Measurements from ENCODE around the gene NES. TPM values are rescaled to one million over a fixed set of nuclear protein-coding genes. Genes with fewer than 3 reads are reported as not detected.

Gene NES
- total RNA-seq, 2 experiments from 2014 or later = not detected

DNA sequence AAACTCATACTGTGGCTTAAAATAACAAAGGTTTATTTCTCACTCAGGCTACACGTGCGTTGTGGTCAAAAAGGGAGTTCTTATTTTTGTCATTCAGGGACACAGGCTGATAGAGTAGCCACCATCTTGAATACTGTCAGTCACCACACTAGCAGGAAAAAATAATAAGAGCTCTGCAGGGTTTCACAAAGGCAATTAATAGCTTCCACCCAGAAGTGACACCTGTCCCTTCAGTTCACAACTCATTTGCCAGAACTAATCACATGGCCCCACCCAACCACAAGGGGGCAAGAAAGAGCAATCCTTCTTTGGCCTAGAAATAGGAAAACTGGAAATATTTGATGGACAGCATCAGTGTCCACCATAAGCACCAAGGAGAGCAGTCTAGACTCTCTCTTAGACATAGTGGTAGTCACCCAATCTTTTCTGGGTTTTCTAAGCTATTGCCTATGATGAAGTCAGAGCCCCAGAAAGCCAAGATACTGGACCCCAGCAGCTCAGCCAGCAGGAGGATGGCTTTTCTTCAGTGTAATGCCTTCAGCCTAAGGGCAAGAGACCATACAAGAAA is 49.8 kb downstream of the NES start:
- Mint-ChIP-seq H3K4me3 (no peak overlapping the region), H3K36me3 (ENCODE audit: low read depth) (no peaks in the 10 kb centered on the region), H3K27me3 (peaks cover 68% of the 10 kb centered on the region), H3K4me1 (peaks cover 12% of the 10 kb centered on the region), H3K9me3 (no peaks in the 10 kb centered on the region), H3K27ac (no peak overlapping the region)
- POLR2A ChIA-PET = no interaction called here
- peak; percentile 54 for DNase-seq
- CTCF ChIA-PET = interaction anchor here (0.7 to 3.3 kb wide), 18 partner anchors 9 to 213 kb away, joined by 3 to 30 read pairs (median 3); partner anchors contain the start of gene NES

- H3K9me3 Mint-ChIP-seq = no peaks in the 10 kb centered on the region
- H3K4me1 Mint-ChIP-seq = peaks cover 12% of the 10 kb centered on the region
- ChIA-PET POLR2A (no interaction called here), CTCF (interaction anchor here (0.8 to 3.8 kb wide), 6 partner anchors 17 to 100 kb away, joined by 3 to 30 read pairs (median 12); partner anchors contain the start of gene NES)
- DNase-seq = no peak
- H3K27ac Mint-ChIP-seq = peak overlapping the region; percentile 21
- peak overlapping the region; percentile 55 for H3K4me3 Mint-ChIP-seq
- no peaks in the 10 kb centered on the region for H3K36me3 Mint-ChIP-seq (ENCODE audit: low read depth)
- peaks cover 68% of the 10 kb centered on the region for H3K27me3 Mint-ChIP-seq
Observed at GRCh38 chr1:156626079-156626438, 51.1 kb downstream of the NES start.

DNA sequence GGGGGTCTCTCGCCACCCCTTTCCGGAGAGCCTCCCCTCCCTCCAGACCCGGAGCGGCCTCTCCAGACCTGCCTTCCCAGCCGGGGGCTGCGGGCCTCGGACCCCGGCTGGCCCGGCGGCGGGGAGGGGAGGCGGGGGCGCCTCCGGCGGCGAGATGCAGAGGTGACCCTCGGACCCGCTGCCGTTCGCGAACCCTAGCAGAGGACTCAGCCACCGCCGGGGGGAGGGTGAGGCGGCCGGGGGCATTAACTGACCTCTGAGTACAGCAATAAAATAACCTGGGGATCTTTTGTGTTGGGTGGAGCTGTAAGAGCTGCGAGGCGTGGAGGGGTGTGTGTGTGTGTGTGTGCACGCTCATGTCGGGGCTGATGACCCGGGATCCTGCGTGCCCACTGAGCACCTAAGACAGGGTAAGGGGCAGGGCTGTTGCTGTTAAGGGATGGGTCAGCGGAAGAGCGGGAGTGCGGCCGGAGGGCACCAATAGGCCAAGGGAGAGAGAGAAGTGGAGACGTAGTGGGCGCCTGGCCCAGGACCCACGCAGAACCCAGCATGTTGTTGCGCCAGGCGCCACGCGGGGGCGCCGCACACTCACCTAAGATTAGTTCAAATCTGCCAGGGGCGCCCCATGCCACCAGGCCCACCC is 51.6 kb downstream of the NES start:
- ChIA-PET CTCF (interaction anchor here (0.8 to 3.8 kb wide), 10 partner anchors 13 to 117 kb away, joined by 3 to 21 read pairs (median 6); partner anchors contain the start of genes BCAN and NES), POLR2A (no interaction called here)
- peaks cover 66% of the 10 kb centered on the region for H3K27me3 Mint-ChIP-seq

GRCh38 chr1:156624814-156625435 is 52.3 kb downstream of the NES start:
- H3K36me3 Mint-ChIP-seq (ENCODE audit: low read depth) = no peaks in the 10 kb centered on the region
- H3K4me1 Mint-ChIP-seq = peaks cover 12% of the 10 kb centered on the region
- H3K9me3 Mint-ChIP-seq = no peaks in the 10 kb centered on the region
- POLR2A ChIA-PET = no interaction called here
- CTCF ChIA-PET = interaction anchor here (0.8 to 3.8 kb wide), 25 partner anchors 10 to 254 kb away, joined by 3 to 21 read pairs (median 5); partner anchors contain the start of genes BCAN and NES
- peaks cover 68% of the 10 kb centered on the region for H3K27me3 Mint-ChIP-seq
- no peak for DNase-seq
- H3K4me3 Mint-ChIP-seq = no peak overlapping the region
- H3K27ac Mint-ChIP-seq = no peak overlapping the region

More for the DNA sequence above, 51.6 kb downstream of the NES start:
- H3K4me3 Mint-ChIP-seq = peak overlapping the region; percentile 55
- no peaks in the 10 kb centered on the region for H3K9me3 Mint-ChIP-seq
- no peaks in the 10 kb centered on the region for H3K36me3 Mint-ChIP-seq (ENCODE audit: low read depth)
- peak overlapping the region; percentile 21 for H3K27ac Mint-ChIP-seq
- H3K4me1 Mint-ChIP-seq = peaks cover 12% of the 10 kb centered on the region
- peak; percentile 71 for DNase-seq

GRCh38 chr1:156623946-156624813 is 53.0 kb downstream of the NES start:
- CTCF ChIA-PET = interaction anchor here (0.5 to 3.8 kb wide), 27 partner anchors 9 to 254 kb away, joined by 3 to 21 read pairs (median 5); partner anchors contain the start of genes BCAN and NES
- Mint-ChIP-seq H3K27me3 (peaks cover 68% of the 10 kb centered on the region), H3K36me3 (ENCODE audit: low read depth) (no peaks in the 10 kb centered on the region), H3K4me1 (peaks cover 12% of the 10 kb centered on the region), H3K27ac (no peak overlapping the region), H3K9me3 (no peaks in the 10 kb centered on the region), H3K4me3 (no peak overlapping the region)
- DNase-seq = peak; percentile 24
- POLR2A ChIA-PET = no interaction called here

- Mint-ChIP-seq H3K27me3 (peaks cover 72% of the 10 kb centered on the region), H3K36me3 (ENCODE audit: low read depth) (no peaks in the 10 kb centered on the region), H3K4me1 (peaks cover 12% of the 10 kb centered on the region), H3K27ac (no peak overlapping the region), H3K4me3 (no peak overlapping the region), H3K9me3 (no peaks in the 10 kb centered on the region)
- DNase-seq = no peak
- CTCF ChIA-PET = interaction anchor here (0.5 to 3.8 kb wide), 5 partner anchors 10 to 188 kb away, joined by 3 to 21 read pairs (median 6); partner anchors contain the start of gene NES
- POLR2A ChIA-PET = no interaction called here
Observed at GRCh38 chr1:156622581-156623297, 54.5 kb downstream of the NES start.

DNA sequence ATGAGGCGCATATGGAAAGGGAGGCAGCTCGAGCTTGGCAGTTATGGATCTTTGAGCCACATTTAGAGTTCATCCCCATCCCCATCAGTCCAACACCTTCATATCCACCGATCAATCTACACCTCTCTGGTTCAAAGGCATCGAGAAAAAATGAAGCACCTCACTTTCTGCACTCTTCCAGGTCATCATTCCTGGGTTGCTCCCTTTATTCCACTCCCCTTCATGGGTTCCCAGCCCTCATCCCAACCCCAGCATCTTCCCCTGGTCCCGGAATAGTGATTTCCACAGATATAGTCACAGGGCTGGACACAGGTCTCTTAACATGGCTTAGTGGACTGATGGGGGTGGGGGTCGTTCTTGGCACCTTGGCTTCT is 57.6 kb downstream of the NES start:
- no peak overlapping the region for H3K4me3 Mint-ChIP-seq
- peaks cover 74% of the 10 kb centered on the region for H3K27me3 Mint-ChIP-seq
- peaks cover 3% of the 10 kb centered on the region for H3K4me1 Mint-ChIP-seq
- H3K27ac Mint-ChIP-seq = no peak overlapping the region
- POLR2A ChIA-PET = no interaction called here
- H3K36me3 Mint-ChIP-seq (ENCODE audit: low read depth) = no peaks in the 10 kb centered on the region
- DNase-seq = no peak
- CTCF ChIA-PET = interaction anchor here (0.6 to 2.6 kb wide), 7 partner anchors 9 to 252 kb away, joined by 3 to 10 read pairs (median 4); partner anchors contain the start of gene CRABP2
- H3K9me3 Mint-ChIP-seq = no peaks in the 10 kb centered on the region

DNA sequence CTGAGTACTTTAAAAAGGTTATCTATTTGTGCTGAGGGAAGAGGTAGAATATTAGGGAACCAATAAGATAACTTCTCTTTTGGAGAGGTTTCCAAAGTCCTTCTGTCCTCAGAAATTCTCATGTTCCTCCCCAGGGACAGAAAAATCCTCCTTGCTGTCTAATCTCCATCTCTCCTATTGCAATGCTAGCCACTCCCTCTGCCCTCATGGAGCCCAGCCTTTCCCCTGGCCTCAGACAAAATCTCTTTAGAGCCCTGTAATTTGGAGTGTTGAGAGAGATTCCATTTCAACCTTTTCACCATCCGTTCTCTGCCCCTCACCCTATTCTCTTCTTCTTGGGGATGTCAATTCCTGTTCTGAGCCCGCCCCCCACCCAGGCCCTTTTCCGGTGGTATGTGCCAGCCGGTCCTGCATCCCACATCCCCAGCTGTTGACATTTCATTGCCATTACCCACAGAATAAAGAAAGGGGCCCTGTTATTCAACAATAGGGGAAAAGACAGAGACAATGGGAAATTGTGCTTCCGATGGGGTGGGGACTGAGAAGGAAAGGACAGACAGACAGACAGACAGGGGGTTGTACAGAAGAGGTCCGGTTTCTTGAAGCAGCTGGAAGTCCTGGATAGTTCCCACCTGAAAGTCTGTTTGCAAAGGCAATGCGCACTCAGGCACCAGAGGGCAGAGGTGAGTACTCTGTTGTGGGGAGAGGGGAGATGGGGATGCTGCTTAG is 58.2 kb downstream of the NES start, which contains the start of gene HAPLN2:
Gene HAPLN2 (plus strand): TSS at position 563 of the 729 bp plus-strand sequence. CDS start 4,076 bp downstream, outside the sequence.
- POLR2A ChIA-PET = no interaction called here
- peaks cover 71% of the 10 kb centered on the region for H3K27me3 Mint-ChIP-seq

More for the DNA sequence above, 58.2 kb downstream of the NES start, which contains the start of gene HAPLN2:
- CTCF ChIA-PET = interaction anchor here (0.6 to 2.6 kb wide), 8 partner anchors 8 to 252 kb away, joined by 3 to 10 read pairs (median 4); no protein-coding TSS in a partner anchor
- no peak within 1 kb of the TSS for H3K4me3 Mint-ChIP-seq
- no peak within 1 kb of the TSS for H3K27ac Mint-ChIP-seq
- no peaks in the 10 kb centered on the region for H3K36me3 Mint-ChIP-seq (ENCODE audit: low read depth)
- H3K4me1 Mint-ChIP-seq = peaks cover under 1% of the 10 kb centered on the region
- peak; percentile 34 for DNase-seq
- no peaks in the 10 kb centered on the region for H3K9me3 Mint-ChIP-seq

Other genes with a start within 250 kb of the NES start
- 10 to 100 TPM; 34.0 to 39.4 TPM for gene MEF2D, start 176.6 kb downstream of the NES start, total RNA-seq
- 10 to 100 TPM; 25.2 to 25.5 TPM for gene IQGAP3, start 104.8 kb downstream of the NES start, total RNA-seq
- gene TTC24, start 97.7 kb downstream of the NES start, total RNA-seq = 1 to 10 TPM; 2.9 to 4.6 TPM
- 10 to 100 TPM; 52.9 to 54.2 TPM for gene NAXE, start 85.6 kb downstream of the NES start, total RNA-seq
- 10 to 100 TPM; 29.9 to 33.4 TPM for gene GPATCH4, start 75.9 kb downstream of the NES start, total RNA-seq
- gene HAPLN2, start 58.0 kb downstream of the NES start, total RNA-seq = under 1 TPM in 1 of 2 experiments, not detected in 1; 0.62 TPM
- gene BCAN, start 35.3 kb downstream of the NES start, total RNA-seq = not detected
- 1 to 10 TPM in 1 of 2 experiments, under 1 TPM in 1; 0.77 to 1.1 TPM for gene CRABP2, start 28.2 kb upstream of the NES start, total RNA-seq
- 10 to 100 TPM; 26.2 to 29.7 TPM for gene METTL25B, start 51.1 kb upstream of the NES start, total RNA-seq
- gene ISG20L2, start 51.4 kb upstream of the NES start, total RNA-seq = 10 to 100 TPM; 47.0 to 58.0 TPM
- 10 to 100 TPM; 50.4 to 54.7 TPM for gene MRPL24, start 63.7 kb upstream of the NES start, total RNA-seq
- 100 to 1,000 TPM; 288 to 301 TPM for gene HDGF, start 74.3 kb upstream of the NES start, total RNA-seq
- 10 to 100 TPM; 70.6 to 87.7 TPM for gene PRCC, start 90.1 kb upstream of the NES start, total RNA-seq
- gene SH2D2A, start 139.4 kb upstream of the NES start, total RNA-seq = 10 to 100 TPM; 56.3 to 63.5 TPM
- gene INSRR, start 181.7 kb upstream of the NES start, total RNA-seq = under 1 TPM in 1 of 2 experiments, not detected in 1; 0.05 TPM
- 1 to 10 TPM; 1.9 to 2.0 TPM for gene NTRK1, start 183.5 kb upstream of the NES start, total RNA-seq
- under 1 TPM; 0.07 to 0.15 TPM for gene PEAR1, start 216.3 kb upstream of the NES start, total RNA-seq
- gene LRRC71, start 243.2 kb upstream of the NES start, total RNA-seq = not detected

Measured in activated CD4-positive, alpha-beta T cell treated with anti-CD3 and anti-CD28 coated beads, Interleukin-2, amount 10 ng/mL, durations not matched to agents 7 days and 5 days (primary cell).